Liver (tissue), 9 donors: ENCODE measurements around the gene PRPF31. TPM values are rescaled to one million over a fixed set of nuclear protein-coding genes. Genes with fewer than 3 reads are reported as not detected.
"Not testable (repeated sequence)": the region's sequence is repeated elsewhere in the genome, so short reads cannot be mapped to it uniquely, and the experiment has no call there.

Source experiments
- DNase-seq: peaks from one replicate; pipeline ENCODE4 v3.0.0-alpha.2; 2017; ENCODE audit warnings: low spot score
- H3K27ac ChIP-seq, 2 donors: one replicate each; pipeline ENCODE4 v1.7.0; 2013; ENCODE audit warnings: inconsistent platforms in 2 of 2, low read length in 2 of 2, control low read depth in 1 of 2, low read depth in 1 of 2, mild to moderate bottlenecking in 1 of 2
- H3K27me3 ChIP-seq, 4 donors: one replicate each; pipeline versions ENCODE4 v1.6.1 to v1.7.0; 2013; ENCODE audit warnings: low read length in 3 of 4, inconsistent platforms in 1 of 4, mild to moderate bottlenecking in 1 of 4, moderate library complexity in 1 of 4; ENCODE audit not compliant: control insufficient read depth in 4 of 4, insufficient read depth in 4 of 4
- H3K36me3 ChIP-seq, 4 donors: one replicate each; pipeline versions ENCODE4 v1.6.1 to v1.7.0; 2013; ENCODE audit warnings: low read length in 3 of 4, mild to moderate bottlenecking in 3 of 4, low read depth in 1 of 4, moderate library complexity in 1 of 4; ENCODE audit not compliant: control insufficient read depth in 4 of 4, insufficient read depth in 3 of 4
- H3K4me1 ChIP-seq, 4 donors: one replicate each; pipeline versions ENCODE4 v1.6.1 to v1.7.0; 2013; ENCODE audit warnings: low read length in 3 of 4, mild to moderate bottlenecking in 3 of 4, moderate library complexity in 1 of 4; ENCODE audit not compliant: control insufficient read depth in 4 of 4, insufficient read depth in 4 of 4
- H3K4me3 ChIP-seq, 3 donors: one replicate each; pipeline versions ENCODE4 v1.6.1 to v1.7.0; 2013; ENCODE audit warnings: low read length in 3 of 3, control low read depth in 1 of 3, low read depth in 1 of 3, mild to moderate bottlenecking in 1 of 3
- H3K9ac ChIP-seq, 2 donors: one replicate each; pipeline ENCODE4 v1.7.0; 2013; ENCODE audit warnings: low read length in 2 of 2, mild to moderate bottlenecking in 2 of 2, moderate library complexity in 2 of 2, control low read depth in 1 of 2, low read depth in 1 of 2
- H3K9me3 ChIP-seq, 4 donors: one replicate each; pipeline versions ENCODE4 v1.6.1 to v1.7.0; 2013; ENCODE audit warnings: low read length in 3 of 4; ENCODE audit not compliant: control insufficient read depth in 4 of 4
- ATF3 ChIP-seq: IDR thresholded peaks from 2 replicates; pipeline ENCODE4 v1.6.1; 2016; ENCODE audit warnings: antibody characterized with exemption
- CTCF ChIP-seq: fragments of 150-350 bp; IDR thresholded peaks from 2 replicates; pipeline ENCODE4 v1.5.1; 2017; ENCODE audit warnings: improper control_type of control experiment, low read depth, low read length; ENCODE audit not compliant: missing input control
- EGR1 ChIP-seq, 2 donors: IDR thresholded peaks; 2 replicates each; pipeline ENCODE4 v1.6.1; 2016 to 2018; ENCODE audit warnings: antibody characterized with exemption in 2 of 2, low read depth in 2 of 2
- FOXA1 ChIP-seq: IDR thresholded peaks from 2 replicates; pipeline ENCODE4 v1.6.1; 2016; ENCODE audit warnings: antibody characterized with exemption
- FOXA2 ChIP-seq: IDR thresholded peaks from 2 replicates; pipeline ENCODE4 v1.6.1; 2016; ENCODE audit warnings: antibody characterized with exemption
- GABPA ChIP-seq, 2 donors: IDR thresholded peaks in 1 of 2; conservative IDR thresholded peaks in 1 of 2; 2 replicates each; pipeline ENCODE4 v1.6.1; 2016; ENCODE audit warnings: antibody characterized with exemption in 2 of 2, mild to moderate bottlenecking in 1 of 2, moderate library complexity in 1 of 2
- HNF4A ChIP-seq, 2 donors: conservative IDR thresholded peaks; 2 replicates each; pipeline ENCODE4 v1.6.1; 2016; ENCODE audit warnings: antibody characterized with exemption in 2 of 2, mild to moderate bottlenecking in 2 of 2
- HNF4G ChIP-seq: IDR thresholded peaks from 2 replicates; pipeline ENCODE4 v1.6.1; 2016; ENCODE audit warnings: antibody characterized with exemption
- JUND ChIP-seq, 2 donors: IDR thresholded peaks; 2 replicates each; pipeline ENCODE4 v1.6.1; 2016; ENCODE audit warnings: antibody characterized with exemption in 2 of 2
- NR2F2 ChIP-seq: IDR thresholded peaks from 2 replicates; pipeline ENCODE4 v1.6.1; 2016; ENCODE audit warnings: antibody characterized with exemption
- RAD21 ChIP-seq, 2 donors: IDR thresholded peaks; 2 replicates each; pipeline ENCODE4 v1.6.1; 2016; ENCODE audit warnings: antibody characterized with exemption in 2 of 2, mild to moderate bottlenecking in 2 of 2
- RXRA ChIP-seq, 2 donors: IDR thresholded peaks; 2 replicates each; pipeline ENCODE4 v1.6.1; 2017 to 2018; ENCODE audit warnings: antibody characterized with exemption in 2 of 2, mild to moderate bottlenecking in 1 of 2
- TAF1 ChIP-seq: conservative IDR thresholded peaks from 2 replicates; pipeline ENCODE4 v1.6.1; 2016; ENCODE audit warnings: antibody characterized with exemption, mild to moderate bottlenecking
- YY1 ChIP-seq: IDR thresholded peaks from 2 replicates; pipeline ENCODE4 v1.6.1; 2016; ENCODE audit warnings: antibody characterized with exemption, mild to moderate bottlenecking
- ZBTB33 ChIP-seq: IDR thresholded peaks from 2 replicates; pipeline ENCODE4 v1.6.1; 2016; ENCODE audit warnings: antibody characterized with exemption
- WGBS: extraction: QIAGEN DNeasy Blood & Tissue Kit; methylation state at CpG from one replicate; pipeline ENCODE4 v1.1.7; 2013; 5-methylcytosine and 5-hydroxymethylcytosine counted together
- polyA plus RNA-seq, 2 donors: library from polyadenylated mRNA; stranded (reverse) in 1 of 2; unstranded in 1 of 2; fragments of 200-250 nt in 1 of 2; fragments of >200 nt in 1 of 2; fragmentation: Nextera tagmentation in 1 of 2; extraction: Ambion mirVana in 1 of 2; gene quantifications; one replicate each; pipeline versions ENCODE4 v1.2.1 to v1.2.3, GENCODE V29; 2013 to 2015
- total RNA-seq, 2 donors: library from RNA; depleted of rRNA; stranded (reverse); fragments of >200 nt; gene quantifications; one replicate each; pipeline ENCODE4 v1.2.3, GENCODE V29; 2014
- TF ChIP-seq, protein P1 (sequence below): IDR thresholded peaks from 2 replicates; pipeline ENCODE4 v1.6.1; 2016; ENCODE audit warnings: antibody characterized with exemption, mild to moderate bottlenecking
- TF ChIP-seq, protein P2 (sequence below): IDR thresholded peaks from 2 replicates; pipeline ENCODE4 v1.6.1; 2016; ENCODE audit warnings: antibody characterized with exemption
- donor health status: healthy.
- donor health status: healthy.
- donor health status: healthy.
- donor health status: healthy.
- donor health status: healthy.

Gene PRPF31
- total and polyA plus RNA-seq, 4 donors: 23.8 to 33.0 (median 28.7) TPM

- H3K27me3 ChIP-seq: peaks cover 0 to 4% (median 0%) of the 10 kb centered on the region in 4 donors
- H3K9ac ChIP-seq: no peak overlapping the region
- H3K27ac ChIP-seq: no peak overlapping the region
- no peaks in the 10 kb centered on the region for H3K9me3 ChIP-seq
- H3K4me1 ChIP-seq: peaks cover 5 to 17% (median 13%) of the 10 kb centered on the region in 4 donors
- 83% methylated on average over 12 of the region's 12 CpGs for WGBS
- no peak for DNase-seq
- no peak overlapping the region for H3K4me3 ChIP-seq
- no peaks in the 10 kb centered on the region for H3K36me3 ChIP-seq
- no peak for TF ChIP-seq FOXA1
- TF ChIP-seq, protein P1, sequence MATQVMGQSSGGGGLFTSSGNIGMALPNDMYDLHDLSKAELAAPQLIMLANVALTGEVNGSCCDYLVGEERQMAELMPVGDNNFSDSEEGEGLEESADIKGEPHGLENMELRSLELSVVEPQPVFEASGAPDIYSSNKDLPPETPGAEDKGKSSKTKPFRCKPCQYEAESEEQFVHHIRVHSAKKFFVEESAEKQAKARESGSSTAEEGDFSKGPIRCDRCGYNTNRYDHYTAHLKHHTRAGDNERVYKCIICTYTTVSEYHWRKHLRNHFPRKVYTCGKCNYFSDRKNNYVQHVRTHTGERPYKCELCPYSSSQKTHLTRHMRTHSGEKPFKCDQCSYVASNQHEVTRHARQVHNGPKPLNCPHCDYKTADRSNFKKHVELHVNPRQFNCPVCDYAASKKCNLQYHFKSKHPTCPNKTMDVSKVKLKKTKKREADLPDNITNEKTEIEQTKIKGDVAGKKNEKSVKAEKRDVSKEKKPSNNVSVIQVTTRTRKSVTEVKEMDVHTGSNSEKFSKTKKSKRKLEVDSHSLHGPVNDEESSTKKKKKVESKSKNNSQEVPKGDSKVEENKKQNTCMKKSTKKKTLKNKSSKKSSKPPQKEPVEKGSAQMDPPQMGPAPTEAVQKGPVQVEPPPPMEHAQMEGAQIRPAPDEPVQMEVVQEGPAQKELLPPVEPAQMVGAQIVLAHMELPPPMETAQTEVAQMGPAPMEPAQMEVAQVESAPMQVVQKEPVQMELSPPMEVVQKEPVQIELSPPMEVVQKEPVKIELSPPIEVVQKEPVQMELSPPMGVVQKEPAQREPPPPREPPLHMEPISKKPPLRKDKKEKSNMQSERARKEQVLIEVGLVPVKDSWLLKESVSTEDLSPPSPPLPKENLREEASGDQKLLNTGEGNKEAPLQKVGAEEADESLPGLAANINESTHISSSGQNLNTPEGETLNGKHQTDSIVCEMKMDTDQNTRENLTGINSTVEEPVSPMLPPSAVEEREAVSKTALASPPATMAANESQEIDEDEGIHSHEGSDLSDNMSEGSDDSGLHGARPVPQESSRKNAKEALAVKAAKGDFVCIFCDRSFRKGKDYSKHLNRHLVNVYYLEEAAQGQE: no peak
- no peak for TF ChIP-seq EGR1 (IDR thresholded peaks at IDR 0.05; ENCODE audit: low read depth in 2 of 2)
- TF ChIP-seq YY1: no peak
- TF ChIP-seq RAD21 (IDR thresholded peaks at IDR 0.05): no peak
- no peak for TF ChIP-seq GABPA (IDR thresholded peaks at IDR 0.05 in 1 of 2, conservative IDR thresholded peaks at IDR 0.05 in 1 of 2)
- no peak for TF ChIP-seq HNF4A (conservative IDR thresholded peaks at IDR 0.05)
- TF ChIP-seq ZBTB33: no peak
- no peak for TF ChIP-seq TAF1
- TF ChIP-seq JUND (IDR thresholded peaks at IDR 0.05): no peak
- no peak for TF ChIP-seq ATF3
- no peak for TF ChIP-seq FOXA2
- no peak for TF ChIP-seq RXRA (IDR thresholded peaks at IDR 0.05)
- TF ChIP-seq, protein P2, sequence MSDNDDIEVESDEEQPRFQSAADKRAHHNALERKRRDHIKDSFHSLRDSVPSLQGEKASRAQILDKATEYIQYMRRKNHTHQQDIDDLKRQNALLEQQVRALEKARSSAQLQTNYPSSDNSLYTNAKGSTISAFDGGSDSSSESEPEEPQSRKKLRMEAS: no peak
- TF ChIP-seq CTCF: no peak
- TF ChIP-seq HNF4G: no peak
- no peak for TF ChIP-seq NR2F2
Measured at GRCh38 chr19:54099190-54099902, 16.2 kb upstream of the PRPF31 start.

DNA sequence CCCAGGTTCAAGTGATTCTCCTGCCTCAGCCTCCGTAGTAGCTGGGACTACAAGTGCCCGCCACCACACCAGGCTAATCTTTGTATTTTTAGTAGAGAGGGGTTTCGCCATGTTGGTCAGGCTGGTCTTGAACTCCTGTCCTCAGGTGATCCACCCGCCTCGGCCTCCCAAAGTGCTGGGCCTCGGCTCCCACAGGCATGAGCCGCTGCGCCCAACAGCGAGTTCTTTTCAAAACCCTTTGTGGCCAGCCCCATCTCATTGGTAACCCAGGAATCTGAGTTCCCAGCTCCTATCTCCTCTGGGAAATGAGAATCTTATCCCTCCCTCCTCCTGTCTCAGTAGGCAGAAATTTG, 15.7 kb upstream of the PRPF31 start:
- not testable (repeated sequence) for H3K4me3 ChIP-seq, H3K36me3 ChIP-seq, H3K27ac ChIP-seq, DNase-seq, H3K9me3 ChIP-seq, H3K9ac ChIP-seq, H3K27me3 ChIP-seq
- peaks cover 5 to 21% (median 13%) of the 10 kb centered on the region in 4 donors for H3K4me1 ChIP-seq
- WGBS: 74% methylated on average over 9 of the region's 9 CpGs
